Psoas muscle (tissue), 8 donors: ENCODE results near the gene CLASRP. TPM values are rescaled to one million over a fixed set of nuclear protein-coding genes. Genes with fewer than 3 reads are reported as not detected.

Source experiments
- ATAC-seq, 4 donors: fragments of 200-7000 bp; cut with Tn5 transposase; one replicate each; pipeline ENCODE4 v1.9.1; 2020; ENCODE audit warnings: moderate library complexity in 3 of 4, mild to moderate bottlenecking in 2 of 4
- DNase-seq, 2 donors: peaks; one replicate each; pipeline ENCODE4 v3.0.0-alpha.2; 2020
- H3K27ac ChIP-seq: fragments of 200-600 bp; one replicate; pipeline ENCODE4 v1.8.0; 2022
- H3K27me3 ChIP-seq, 3 donors: fragments of 200-600 bp in 1 of 3; one replicate each; pipeline versions ENCODE4 v1.6.1 to v1.8.0; 2013 to 2022; ENCODE audit warnings: low read length in 2 of 3, mild to moderate bottlenecking in 2 of 3, moderate library complexity in 1 of 3; ENCODE audit not compliant: insufficient read depth in 3 of 3
- H3K36me3 ChIP-seq, 2 donors: fragments of 200-600 bp in 1 of 2; one replicate each; pipeline versions ENCODE4 v1.6.1 to v1.8.0; 2013 to 2022; ENCODE audit warnings: low read depth in 1 of 2, mild to moderate bottlenecking in 1 of 2, moderate library complexity in 1 of 2; ENCODE audit not compliant: insufficient read depth in 1 of 2
- H3K4me1 ChIP-seq: fragments of 200-600 bp; one replicate; pipeline ENCODE4 v1.8.0; 2022
- H3K4me3 ChIP-seq: fragments of 200-600 bp; one replicate; pipeline ENCODE4 v1.8.0; 2022; ENCODE audit warnings: mild to moderate bottlenecking
- H3K9me3 ChIP-seq: fragments of 200-600 bp; one replicate; pipeline ENCODE4 v1.8.0; 2022
- WGBS, 3 donors: extraction: QIAGEN DNeasy Blood & Tissue Kit; methylation state at CpG; one replicate each; pipeline versions ENCODE4 v1.1.6 to v1.1.7; 2013; 5-methylcytosine and 5-hydroxymethylcytosine counted together
- intact Hi-C, 2 donors: fragments of 100-400 bp; cut with DNase I; formaldehyde crosslinking; loops; one replicate each; pipeline versions ENCODE4 v1.11.0 to v1.14.2; 2022
- polyA plus RNA-seq, 3 donors: library from polyadenylated mRNA; stranded (reverse); fragments of 200-250 nt; gene quantifications; one replicate each; pipeline ENCODE4 v1.2.3, GENCODE V29; 2013
- total RNA-seq, 4 donors: library from RNA; stranded (reverse); fragmentation: NEBNext Ultra II Directional in 2 of 4; extraction: Animal tissue kit (Norgen Biotek cat#: 25700) in 2 of 4; gene quantifications; one replicate each; pipeline versions ENCODE4 v1.2.1 to v1.2.4, GENCODE V29; 2021 to 2023
- TF ChIP-seq, protein P1 (sequence below): fragments of 200-600 bp; IDR thresholded peaks from one replicate; pipeline ENCODE4 v1.8.0; 2022; ENCODE audit warnings: antibody characterized with exemption
- donor health status: healthy with polysubstance abuse.
- donor health status: DM: no; HTN: no; CAD: no; lungs with moderate emphysema.
- donor health status: Bipolar disorder and iron deficiency.
- donor health status: healthy.
- donor health status: DM: yes; HTN: yes; CAD: no.
- donor health status: DM: no; HTN: no; CAD: no.
- donor health status: DM: no; HTN: no; CAD: no.
- donor health status: DM: yes; HTN: yes; CAD: no.

Gene CLASRP
- total and polyA plus RNA-seq, 7 donors: 30.8 to 65.9 (median 37.4) TPM

DNA sequence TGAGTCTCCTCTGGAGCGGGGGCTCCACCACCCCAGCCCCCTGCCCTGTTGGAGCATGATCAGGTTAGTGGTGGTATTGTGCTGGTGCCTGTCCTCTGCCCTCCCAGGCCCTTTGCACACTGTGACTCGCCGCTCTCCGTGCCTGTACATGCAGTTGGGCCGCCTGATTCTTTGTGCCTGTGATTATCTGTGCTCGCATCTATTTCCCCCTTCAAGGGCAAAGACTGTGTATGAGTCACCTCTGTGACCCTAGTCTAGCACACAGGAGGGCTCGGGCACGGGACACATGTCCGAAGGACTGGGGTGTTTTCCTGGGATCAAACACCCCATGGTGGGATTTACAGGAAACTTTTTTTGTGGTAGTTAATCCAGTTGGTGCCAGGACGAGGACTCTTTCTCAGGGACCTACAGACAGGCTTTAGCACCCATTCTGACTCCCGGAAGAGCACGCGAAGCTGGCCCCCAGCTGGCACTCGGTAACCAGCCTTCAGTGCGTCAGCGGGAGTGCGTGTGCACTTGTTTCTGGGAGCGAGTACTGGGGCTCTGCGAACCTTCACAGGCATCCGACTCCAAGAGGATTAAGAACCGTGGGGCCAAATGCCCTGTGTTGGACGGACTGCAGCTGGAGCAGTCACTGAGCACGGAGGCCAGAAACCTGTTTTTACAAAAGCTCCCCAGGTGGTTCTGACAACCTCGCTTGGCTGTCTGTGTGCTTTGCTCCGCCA is 60.8 kb downstream of the CLASRP start:
- ATAC-seq (peak; percentile 63 to 75 (median 70)), DNase-seq (peak; percentile 36 to 70)
- H3K4me1 ChIP-seq: peaks cover 95% of the 10 kb centered on the region
- no peaks in the 10 kb centered on the region for H3K27me3 ChIP-seq
- intact Hi-C loops: loop anchor here (10.0 kb wide), 2 partner anchors 235 to 885 kb away; no protein-coding TSS in a partner anchor
- 30 to 43% (median 34%) methylated on average over 25 of the region's 25 CpGs for WGBS, 3 donors
- peak overlapping the region; percentile 50 for H3K4me3 ChIP-seq
- TF ChIP-seq, protein P1, sequence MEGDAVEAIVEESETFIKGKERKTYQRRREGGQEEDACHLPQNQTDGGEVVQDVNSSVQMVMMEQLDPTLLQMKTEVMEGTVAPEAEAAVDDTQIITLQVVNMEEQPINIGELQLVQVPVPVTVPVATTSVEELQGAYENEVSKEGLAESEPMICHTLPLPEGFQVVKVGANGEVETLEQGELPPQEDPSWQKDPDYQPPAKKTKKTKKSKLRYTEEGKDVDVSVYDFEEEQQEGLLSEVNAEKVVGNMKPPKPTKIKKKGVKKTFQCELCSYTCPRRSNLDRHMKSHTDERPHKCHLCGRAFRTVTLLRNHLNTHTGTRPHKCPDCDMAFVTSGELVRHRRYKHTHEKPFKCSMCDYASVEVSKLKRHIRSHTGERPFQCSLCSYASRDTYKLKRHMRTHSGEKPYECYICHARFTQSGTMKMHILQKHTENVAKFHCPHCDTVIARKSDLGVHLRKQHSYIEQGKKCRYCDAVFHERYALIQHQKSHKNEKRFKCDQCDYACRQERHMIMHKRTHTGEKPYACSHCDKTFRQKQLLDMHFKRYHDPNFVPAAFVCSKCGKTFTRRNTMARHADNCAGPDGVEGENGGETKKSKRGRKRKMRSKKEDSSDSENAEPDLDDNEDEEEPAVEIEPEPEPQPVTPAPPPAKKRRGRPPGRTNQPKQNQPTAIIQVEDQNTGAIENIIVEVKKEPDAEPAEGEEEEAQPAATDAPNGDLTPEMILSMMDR: no peak
- H3K36me3 ChIP-seq: no peaks in the 10 kb centered on the region
- peak overlapping the region; percentile 93 for H3K27ac ChIP-seq
- H3K9me3 ChIP-seq: no peaks in the 10 kb centered on the region

DNA sequence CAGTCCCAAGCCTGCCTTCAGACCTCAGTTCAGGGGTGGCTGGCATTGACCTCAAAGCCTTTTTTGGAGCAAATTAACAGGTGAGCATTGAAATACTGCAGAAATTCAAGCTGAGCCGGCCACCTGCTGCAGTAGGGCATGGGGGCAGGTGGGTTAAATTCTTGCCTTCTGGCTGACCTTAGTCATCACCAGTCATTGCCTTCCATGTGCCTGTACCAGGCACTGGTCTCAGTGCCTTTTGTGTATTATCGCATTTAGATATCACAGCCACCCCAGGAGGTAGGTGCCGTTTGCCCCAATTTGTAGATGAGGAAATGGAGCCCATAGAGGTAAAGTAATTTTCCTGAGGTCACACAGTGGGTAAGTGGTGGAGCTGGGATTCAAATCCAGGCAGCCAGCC is 61.4 kb downstream of the CLASRP start:
- DNase-seq (no peak), ATAC-seq (peak in 1 of 4 donors; percentile 35)
- H3K36me3 ChIP-seq: no peaks in the 10 kb centered on the region
- intact Hi-C loops: loop anchor here in 1 of 2 donors (10.0 kb wide), 1 partner anchor 885 kb away; no protein-coding TSS in a partner anchor
- peaks cover 95% of the 10 kb centered on the region for H3K4me1 ChIP-seq
- WGBS, 3 donors: 40 to 60% (median 46%) methylated on average over 3 of the region's 3 CpGs
- TF ChIP-seq, protein P1: no peak
- H3K27me3 ChIP-seq: no peaks in the 10 kb centered on the region
- H3K27ac ChIP-seq: peak overlapping the region; percentile 93
- H3K9me3 ChIP-seq: no peaks in the 10 kb centered on the region
- H3K4me3 ChIP-seq: peak overlapping the region; percentile 50

- TF ChIP-seq, protein P1: no peak
- H3K36me3 ChIP-seq: no peaks in the 10 kb centered on the region
- H3K9me3 ChIP-seq: no peaks in the 10 kb centered on the region
- intact Hi-C loops: loop anchor here in 1 of 2 donors (10.0 kb wide), 1 partner anchor 884 kb away; no protein-coding TSS in a partner anchor
- no peak for DNase-seq
- peak overlapping the region; percentile 93 for H3K27ac ChIP-seq
- ATAC-seq: no peak
- peaks cover 90% of the 10 kb centered on the region for H3K4me1 ChIP-seq
- 73 to 89% (median 80%) methylated on average over 8 of the region's 8 CpGs for WGBS, 3 donors
- no peaks in the 10 kb centered on the region for H3K27me3 ChIP-seq
- H3K4me3 ChIP-seq: no peak overlapping the region
Measured at GRCh38 chr19:45100846-45101252, 62.0 kb downstream of the CLASRP start.

- ATAC-seq: no peak
- H3K27ac ChIP-seq: no peak overlapping the region
- H3K9me3 ChIP-seq: no peaks in the 10 kb centered on the region
- no peak for DNase-seq
- intact Hi-C loops: loop anchor here in 1 of 2 donors (10.0 kb wide), 1 partner anchor 883 kb away; no protein-coding TSS in a partner anchor
- WGBS, 3 donors: 61 to 87% (median 67%) methylated on average over 8 of the region's 8 CpGs
- H3K4me1 ChIP-seq: peaks cover 81% of the 10 kb centered on the region
- H3K4me3 ChIP-seq: peak overlapping the region; percentile 7
- TF ChIP-seq, protein P1: no peak
- H3K36me3 ChIP-seq: no peaks in the 10 kb centered on the region
- H3K27me3 ChIP-seq: no peaks in the 10 kb centered on the region
Measured at GRCh38 chr19:45101806-45102205, 63.0 kb downstream of the CLASRP start.
